K562 (cell line): ENCODE data around the gene CTRB1.
"Not testable (repeated sequence)": the region's sequence is repeated elsewhere in the genome, so short reads cannot be mapped to it uniquely, and the experiment has no call there.

ENCODE experiments used
- ATF6 ChIP-seq: sonication (generic); formaldehyde crosslinking; IDR thresholded peaks from 2 replicates; pipeline ENCODE4 v1.4.0; 2020; ENCODE audit warnings: mild to moderate bottlenecking, missing genetic modification reagents
- CBX2 ChIP-seq: fragments of 200-600 bp; sonication (generic); IDR thresholded peaks from one replicate; pipeline ENCODE4 v1.6.1; 2012; ENCODE audit warnings: mild to moderate bottlenecking, low read length, inconsistent platforms; ENCODE audit not compliant: insufficient read depth, poor library complexity, severe bottlenecking
- CBX5 ChIP-seq: IDR thresholded peaks from 2 replicates; pipeline ENCODE4 v1.6.1; 2014; ENCODE audit warnings: low read depth, borderline replicate concordance
- CTCF ChIP-seq, 3 experiments: IDR thresholded peaks in 2 of 3; conservative IDR thresholded peaks in 1 of 3; 2 replicates each; pipeline ENCODE4 v1.5.1; 2011 to 2012; ENCODE audit warnings: low read length in 3 of 3, mild to moderate bottlenecking in 3 of 3, control low read depth in 2 of 3, improper control_type of control experiment in 1 of 3, inconsistent platforms in 1 of 3, low read depth in 1 of 3, mixed read lengths in 1 of 3, moderate library complexity in 1 of 3; ENCODE audit not compliant: insufficient read depth in 2 of 3
- ELF1 ChIP-seq: fragments of 200-800 bp; sonication (Bioruptor generic); IDR thresholded peaks from 2 replicates; pipeline ENCODE4 v1.6.1; 2016; ENCODE audit warnings: missing genetic modification characterization, missing compliant biosample characterization
- HNRNPL ChIP-seq: fragments of 200-400 bp; formaldehyde crosslinking; IDR thresholded peaks from 2 replicates; pipeline ENCODE4 v1.6.1; 2017; ENCODE audit warnings: low read depth, mild to moderate bottlenecking, low read length
- JUN ChIP-seq, 2 experiments: sonication (generic) in 1 of 2; formaldehyde crosslinking in 1 of 2; IDR thresholded peaks; 2 replicates each; pipeline versions ENCODE4 v1.6.1 to v1.8.0; 2012 to 2022; ENCODE audit warnings: borderline replicate concordance in 2 of 2, mild to moderate bottlenecking in 2 of 2, improper control_type of control experiment in 1 of 2, low read depth in 1 of 2, low read length in 1 of 2, missing genetic modification reagents in 1 of 2
- MAX ChIP-seq: sonication (generic); formaldehyde crosslinking; IDR thresholded peaks from 2 replicates; pipeline ENCODE4 v1.9.0; 2022; ENCODE audit warnings: mild to moderate bottlenecking, missing genetic modification reagents
- POLR2AphosphoS5 ChIP-seq: IDR thresholded peaks from 2 replicates; pipeline ENCODE4 v1.6.1; 2011; ENCODE audit warnings: mild to moderate bottlenecking, low read depth, low read length, moderate library complexity; ENCODE audit not compliant: control insufficient read depth, insufficient read depth
- RAD21 ChIP-seq, 2 experiments: fragments of 250-450 bp in 1 of 2; fragments of 450-650 bp in 1 of 2; sonication (Bioruptor Pico) in 1 of 2; formaldehyde crosslinking in 1 of 2; IDR thresholded peaks in 1 of 2; conservative IDR thresholded peaks in 1 of 2; 2 replicates each; pipeline versions ENCODE4 v1.4.0 to v1.8.0; 2020 to 2022; ENCODE audit warnings: mild to moderate bottlenecking in 2 of 2, moderate library complexity in 1 of 2
- USF2 ChIP-seq: sonication (generic); formaldehyde crosslinking; IDR thresholded peaks from 2 replicates; pipeline ENCODE4 v1.5.0; 2020; ENCODE audit warnings: missing genetic modification reagents
- ZBED1 ChIP-seq: IDR thresholded peaks from 2 replicates; pipeline ENCODE4 v1.6.1; 2014
- ZNF212 ChIP-seq: fragments of 450-650 bp; formaldehyde crosslinking; IDR thresholded peaks from 2 replicates; pipeline ENCODE4 v1.4.0; 2020; ENCODE audit warnings: mild to moderate bottlenecking

GRCh38 chr16:75209514-75209913, 9.3 kb upstream of the CTRB1 start:
- not testable (repeated sequence) for TF ChIP-seq RAD21 (CRISPR knock-in tag; conservative IDR thresholded peaks at IDR 0.05 in 1 of 2, IDR thresholded peaks at IDR 0.05 in 1 of 2); ZNF212 (CRISPR knock-in tag); CTCF (IDR thresholded peaks at IDR 0.05 in 2 of 3, conservative IDR thresholded peaks at IDR 0.05 in 1 of 3; ENCODE audit: insufficient read depth in 2 of 3, low read depth in 1 of 3, low read length in 3 of 3); POLR2AphosphoS5; JUN (IDR thresholded peaks at IDR 0.05; ENCODE audit: borderline replicate concordance, low read depth, low read length); JUN (CRISPR knock-in tag; IDR thresholded peaks at IDR 0.05; ENCODE audit: borderline replicate concordance); ZBED1; USF2 (CRISPR knock-in tag); CBX2; ATF6 (CRISPR knock-in tag); CBX5; MAX (CRISPR knock-in tag); HNRNPL; ELF1 (tag)
